ENCODE results near the gene CYS1.
A peak's percentile ranks its signal among the peaks of the same experiment; 100 is the strongest.

The CYS1 gene

DNA sequence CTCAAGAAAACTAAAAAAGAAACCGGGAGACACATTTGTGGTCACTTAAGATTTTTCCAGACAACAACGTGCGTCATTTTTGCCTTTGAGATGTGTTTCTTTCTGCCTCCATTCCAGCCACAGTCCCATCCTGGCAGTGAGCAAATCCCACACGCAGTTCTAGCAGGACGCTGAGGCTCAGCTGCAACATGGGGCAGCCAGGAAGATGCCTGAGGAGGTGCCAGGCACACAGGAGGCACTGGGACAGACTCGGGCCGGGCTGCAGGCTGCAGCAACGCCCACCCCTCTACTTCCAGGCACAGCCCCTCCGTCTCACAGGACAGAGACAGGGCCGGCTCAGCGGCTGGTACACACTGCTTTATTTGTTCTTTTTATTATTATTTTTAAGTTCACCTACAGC lies 23.8 kb downstream of the CYS1 start:
- Mint-ChIP-seq H3K36me3 (ENCODE audit: low read depth) (peaks cover 15% of the 10 kb centered on the region), H3K27ac (no peak overlapping the region), H3K4me3 (no peak overlapping the region), H3K27me3 (ENCODE audit: low read depth) (peaks cover 8% of the 10 kb centered on the region), H3K9me3 (no peaks in the 10 kb centered on the region), H3K4me1 (ENCODE audit: low read depth) (peaks cover 6% of the 10 kb centered on the region)

DNA sequence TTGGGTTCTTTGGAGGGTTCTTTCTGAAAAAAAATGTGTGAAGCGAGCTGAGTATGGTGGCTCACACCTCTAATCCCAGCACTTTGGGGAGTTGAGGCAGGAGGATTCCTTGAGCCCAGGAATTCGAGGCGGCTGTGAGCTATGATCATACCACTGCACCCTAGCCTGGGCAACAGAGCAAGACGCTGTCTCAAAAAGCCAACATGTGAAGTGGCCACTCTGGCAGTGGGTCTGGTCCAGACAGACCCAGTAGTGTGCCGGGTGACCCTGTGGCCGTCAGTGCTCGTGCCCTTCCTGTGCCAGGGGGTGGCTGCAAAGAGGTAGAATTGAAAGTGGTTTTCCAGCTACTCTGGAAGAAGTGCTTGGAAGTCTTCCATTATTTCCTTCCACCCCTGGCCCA lies 25.2 kb downstream of the CYS1 start:
- Mint-ChIP-seq H3K4me3 (no peak overlapping the region), H3K27ac (no peak overlapping the region), H3K4me1 (ENCODE audit: low read depth) (peaks cover 6% of the 10 kb centered on the region), H3K36me3 (ENCODE audit: low read depth) (peaks cover 15% of the 10 kb centered on the region), H3K27me3 (ENCODE audit: low read depth) (peaks cover 8% of the 10 kb centered on the region), H3K9me3 (no peaks in the 10 kb centered on the region)

DNA sequence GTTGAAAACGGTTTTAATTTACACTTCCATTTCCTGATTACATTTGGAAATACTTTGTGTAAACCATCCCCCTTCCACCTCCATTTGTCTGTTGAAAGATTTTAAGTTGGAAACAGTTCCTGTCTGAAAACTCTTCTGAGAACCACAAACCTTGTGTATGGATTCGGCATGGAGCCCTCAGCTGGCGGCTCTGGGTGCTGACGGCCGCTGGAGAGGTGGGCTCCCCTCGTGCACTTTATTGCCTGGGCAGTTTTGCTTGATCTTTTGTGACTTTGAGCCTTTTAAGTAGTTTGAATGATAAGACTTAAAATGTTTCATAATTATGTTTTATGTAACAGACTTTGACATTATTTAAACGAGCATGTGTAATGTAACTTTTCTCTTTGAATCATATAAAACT lies 25.8 kb downstream of the CYS1 start:
- peaks cover 17% of the 10 kb centered on the region for H3K36me3 Mint-ChIP-seq (ENCODE audit: low read depth)
- no peaks in the 10 kb centered on the region for H3K9me3 Mint-ChIP-seq
- H3K4me3 Mint-ChIP-seq: no peak overlapping the region
- H3K27me3 Mint-ChIP-seq (ENCODE audit: low read depth): peaks cover 8% of the 10 kb centered on the region
- H3K27ac Mint-ChIP-seq: no peak overlapping the region
- peaks cover 6% of the 10 kb centered on the region for H3K4me1 Mint-ChIP-seq (ENCODE audit: low read depth)

DNA sequence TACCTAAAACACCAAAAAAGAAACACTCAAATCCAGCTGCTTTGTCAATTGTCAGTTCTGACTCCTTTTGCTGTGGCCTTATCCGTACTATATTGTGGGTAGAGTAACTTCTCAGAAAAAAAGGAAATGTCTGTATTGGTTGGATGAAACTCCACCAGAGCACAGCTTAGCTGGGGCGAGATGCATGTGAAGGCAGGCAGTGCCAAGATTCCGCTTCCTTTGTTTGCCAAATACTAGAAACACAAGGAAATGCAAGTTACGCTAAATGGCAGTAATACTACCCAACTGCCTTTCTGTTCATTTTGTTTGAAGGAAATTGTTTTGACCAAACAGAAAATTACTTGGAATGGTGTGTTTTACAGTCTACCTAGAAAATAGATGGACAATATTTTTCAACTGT lies 26.9 kb downstream of the CYS1 start:
- Mint-ChIP-seq H3K36me3 (ENCODE audit: low read depth) (peaks cover 18% of the 10 kb centered on the region), H3K27ac (no peak overlapping the region), H3K27me3 (ENCODE audit: low read depth) (peaks cover 8% of the 10 kb centered on the region), H3K4me1 (ENCODE audit: low read depth) (peaks cover 6% of the 10 kb centered on the region), H3K9me3 (no peaks in the 10 kb centered on the region), H3K4me3 (no peak overlapping the region)

DNA sequence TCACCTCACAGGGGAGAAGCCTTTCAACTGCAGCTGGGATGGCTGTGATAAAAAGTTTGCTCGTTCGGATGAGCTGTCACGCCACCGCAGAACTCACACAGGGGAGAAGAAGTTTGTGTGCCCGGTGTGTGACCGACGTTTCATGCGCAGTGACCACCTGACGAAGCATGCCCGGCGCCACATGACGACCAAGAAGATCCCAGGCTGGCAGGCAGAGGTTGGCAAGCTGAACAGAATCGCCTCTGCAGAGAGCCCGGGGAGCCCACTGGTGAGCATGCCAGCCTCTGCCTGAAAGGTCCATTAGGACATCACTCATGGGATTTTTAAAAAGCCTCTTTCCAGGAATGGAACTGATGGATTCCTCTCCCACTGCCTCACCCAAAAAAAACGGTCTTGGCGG lies 28.0 kb downstream of the CYS1 start:
- H3K4me3 Mint-ChIP-seq: no peak overlapping the region
- peaks cover 7% of the 10 kb centered on the region for H3K27me3 Mint-ChIP-seq (ENCODE audit: low read depth)
- peaks cover 5% of the 10 kb centered on the region for H3K4me1 Mint-ChIP-seq (ENCODE audit: low read depth)
- H3K27ac Mint-ChIP-seq: no peak overlapping the region
- H3K36me3 Mint-ChIP-seq (ENCODE audit: low read depth): peaks cover 20% of the 10 kb centered on the region
- H3K9me3 Mint-ChIP-seq: no peaks in the 10 kb centered on the region

DNA sequence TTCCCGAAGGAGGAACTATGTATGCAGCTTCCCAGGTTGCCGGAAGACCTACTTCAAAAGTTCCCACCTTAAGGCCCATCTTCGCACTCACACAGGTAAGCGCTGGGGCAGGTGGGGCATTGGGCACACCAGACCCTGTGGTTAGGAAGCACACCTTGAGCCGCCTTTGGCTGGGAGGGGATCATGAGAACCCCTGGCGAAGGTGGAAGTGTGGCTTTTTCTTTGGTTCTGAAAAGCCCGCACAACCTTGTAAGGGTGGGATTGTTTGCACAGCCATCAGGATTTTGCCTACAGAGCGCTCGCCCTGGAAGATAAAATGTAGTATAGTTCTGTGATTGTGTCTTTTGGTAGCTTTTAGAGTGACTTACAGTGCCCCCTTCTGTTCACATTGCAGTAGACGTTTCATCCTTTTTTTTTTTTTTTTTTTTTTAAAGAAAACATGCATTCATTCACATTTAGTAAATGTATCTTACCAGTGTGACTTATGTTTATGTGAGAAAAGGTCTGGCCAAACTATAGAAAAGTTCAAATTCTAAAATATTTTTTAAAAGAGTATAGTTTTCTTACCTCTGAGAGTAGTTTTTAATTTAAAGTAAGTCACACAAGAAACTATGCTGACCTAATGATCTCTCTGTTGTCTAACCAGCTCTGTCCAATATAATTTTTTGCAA lies 31.6 kb downstream of the CYS1 start:
- peaks cover 8% of the 10 kb centered on the region for H3K4me1 Mint-ChIP-seq (ENCODE audit: low read depth)
- peaks cover 25% of the 10 kb centered on the region for H3K36me3 Mint-ChIP-seq (ENCODE audit: low read depth)

DNA sequence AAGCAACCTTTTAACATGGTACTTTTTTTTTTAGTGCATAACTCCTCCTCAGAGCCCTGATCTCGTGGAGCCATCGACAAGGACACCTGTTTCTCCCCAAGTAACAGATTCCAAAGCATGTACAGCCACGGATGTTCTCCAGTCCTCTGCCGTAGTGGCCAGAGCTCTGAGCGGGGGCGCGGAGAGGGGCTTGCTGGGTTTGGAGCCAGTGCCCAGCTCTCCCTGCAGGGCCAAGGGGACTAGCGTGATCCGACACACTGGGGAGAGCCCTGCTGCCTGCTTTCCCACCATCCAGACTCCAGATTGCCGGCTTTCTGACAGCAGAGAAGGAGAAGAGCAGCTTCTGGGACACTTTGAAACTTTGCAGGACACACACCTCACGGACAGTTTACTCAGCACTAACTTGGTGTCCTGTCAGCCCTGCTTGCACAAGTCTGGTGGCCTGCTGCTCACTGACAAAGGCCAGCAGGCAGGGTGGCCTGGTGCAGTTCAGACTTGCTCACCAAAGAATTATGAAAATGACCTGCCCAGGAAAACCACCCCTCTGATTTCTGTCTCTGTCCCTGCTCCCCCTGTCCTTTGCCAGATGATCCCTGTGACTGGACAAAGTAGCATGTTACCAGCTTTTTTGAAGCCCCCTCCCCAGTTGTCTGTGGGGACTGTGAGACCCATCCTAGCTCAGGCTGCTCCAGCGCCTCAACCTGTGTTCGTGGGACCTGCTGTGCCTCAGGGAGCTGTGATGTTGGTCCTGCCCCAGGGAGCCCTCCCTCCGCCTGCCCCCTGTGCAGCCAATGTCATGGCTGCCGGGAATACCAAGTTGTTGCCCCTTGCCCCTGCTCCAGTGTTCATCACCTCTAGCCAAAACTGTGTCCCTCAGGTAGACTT lies 32.4 kb downstream of the CYS1 start:
- no peaks in the 10 kb centered on the region for H3K9me3 Mint-ChIP-seq
- H3K4me1 Mint-ChIP-seq (ENCODE audit: low read depth): peaks cover 8% of the 10 kb centered on the region
- H3K27me3 Mint-ChIP-seq (ENCODE audit: low read depth): peaks cover 4% of the 10 kb centered on the region
- H3K36me3 Mint-ChIP-seq (ENCODE audit: low read depth): peaks cover 23% of the 10 kb centered on the region
- no peak overlapping the region for H3K4me3 Mint-ChIP-seq
- H3K27ac Mint-ChIP-seq: no peak overlapping the region

More for the DNA sequence above, 31.6 kb downstream of the CYS1 start:
- H3K27ac Mint-ChIP-seq: no peak overlapping the region
- no peak overlapping the region for H3K4me3 Mint-ChIP-seq
- H3K27me3 Mint-ChIP-seq (ENCODE audit: low read depth): peaks cover 3% of the 10 kb centered on the region
- no peaks in the 10 kb centered on the region for H3K9me3 Mint-ChIP-seq

DNA sequence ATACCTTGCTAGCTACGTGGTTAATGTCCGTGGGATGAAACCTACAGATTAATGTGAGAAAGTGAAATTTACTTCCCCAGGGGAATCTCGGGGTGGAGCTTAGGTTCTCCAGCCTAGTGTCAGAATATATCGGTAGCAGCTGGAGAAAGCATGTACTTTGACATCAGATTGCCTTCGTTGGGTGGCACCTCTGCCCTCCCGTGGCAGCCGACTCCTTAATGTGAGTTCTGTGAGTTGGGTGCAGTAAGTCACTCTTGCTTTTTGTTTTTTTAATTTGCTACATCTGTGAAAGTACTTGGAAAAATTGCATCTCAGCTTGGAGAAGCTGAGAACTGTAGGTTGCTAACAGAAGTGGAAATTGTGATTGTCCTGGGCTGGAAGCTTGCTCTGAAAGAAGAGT lies 33.3 kb downstream of the CYS1 start:
- Mint-ChIP-seq H3K36me3 (ENCODE audit: low read depth) (peaks cover 17% of the 10 kb centered on the region), H3K9me3 (no peaks in the 10 kb centered on the region), H3K27ac (no peak overlapping the region), H3K4me3 (no peak overlapping the region), H3K4me1 (ENCODE audit: low read depth) (peaks cover 14% of the 10 kb centered on the region), H3K27me3 (ENCODE audit: low read depth) (peaks cover 13% of the 10 kb centered on the region)

DNA sequence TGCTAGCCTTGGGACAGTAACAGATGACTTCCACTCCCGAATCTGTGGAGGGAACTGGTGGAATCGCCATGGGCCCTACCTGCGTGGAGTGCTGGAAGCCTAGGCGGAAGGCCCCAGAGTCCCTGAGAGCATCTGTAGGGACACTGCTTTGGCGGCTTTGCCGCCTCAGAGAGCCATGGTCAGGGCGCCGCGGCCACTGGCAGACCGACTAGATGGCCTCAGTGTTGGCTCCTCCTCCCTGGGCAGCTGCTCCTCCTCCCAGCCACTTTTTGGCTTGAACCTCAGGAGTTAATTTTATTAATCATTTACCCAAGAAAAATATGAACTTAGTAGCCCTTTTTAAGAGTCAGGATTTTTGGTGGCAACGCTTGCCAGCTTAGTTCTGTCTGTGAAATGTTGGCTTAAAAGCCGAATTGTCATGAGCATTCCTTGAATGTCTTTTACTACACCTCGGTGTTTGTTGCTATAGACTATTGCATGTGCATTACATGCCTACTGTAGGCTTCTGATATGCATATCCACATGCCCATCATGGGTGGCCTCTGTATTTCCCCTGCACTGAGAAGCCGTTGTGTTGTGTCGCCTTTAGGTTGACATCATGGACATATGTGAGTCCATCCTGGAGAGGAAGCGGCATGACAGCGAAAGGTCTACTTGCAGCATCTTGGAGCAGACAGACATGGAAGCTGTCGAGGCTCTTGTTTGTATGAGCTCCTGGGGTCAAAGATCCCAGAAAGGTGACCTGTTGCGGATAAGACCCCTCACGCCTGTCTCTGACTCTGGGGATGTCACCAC lies 34.5 kb downstream of the CYS1 start:
- H3K4me1 Mint-ChIP-seq (ENCODE audit: low read depth): peaks cover 16% of the 10 kb centered on the region
- H3K4me3 Mint-ChIP-seq: no peak overlapping the region
- H3K9me3 Mint-ChIP-seq: no peaks in the 10 kb centered on the region
- no peak overlapping the region for H3K27ac Mint-ChIP-seq
- peaks cover 16% of the 10 kb centered on the region for H3K36me3 Mint-ChIP-seq (ENCODE audit: low read depth)
- peaks cover 22% of the 10 kb centered on the region for H3K27me3 Mint-ChIP-seq (ENCODE audit: low read depth)

DNA sequence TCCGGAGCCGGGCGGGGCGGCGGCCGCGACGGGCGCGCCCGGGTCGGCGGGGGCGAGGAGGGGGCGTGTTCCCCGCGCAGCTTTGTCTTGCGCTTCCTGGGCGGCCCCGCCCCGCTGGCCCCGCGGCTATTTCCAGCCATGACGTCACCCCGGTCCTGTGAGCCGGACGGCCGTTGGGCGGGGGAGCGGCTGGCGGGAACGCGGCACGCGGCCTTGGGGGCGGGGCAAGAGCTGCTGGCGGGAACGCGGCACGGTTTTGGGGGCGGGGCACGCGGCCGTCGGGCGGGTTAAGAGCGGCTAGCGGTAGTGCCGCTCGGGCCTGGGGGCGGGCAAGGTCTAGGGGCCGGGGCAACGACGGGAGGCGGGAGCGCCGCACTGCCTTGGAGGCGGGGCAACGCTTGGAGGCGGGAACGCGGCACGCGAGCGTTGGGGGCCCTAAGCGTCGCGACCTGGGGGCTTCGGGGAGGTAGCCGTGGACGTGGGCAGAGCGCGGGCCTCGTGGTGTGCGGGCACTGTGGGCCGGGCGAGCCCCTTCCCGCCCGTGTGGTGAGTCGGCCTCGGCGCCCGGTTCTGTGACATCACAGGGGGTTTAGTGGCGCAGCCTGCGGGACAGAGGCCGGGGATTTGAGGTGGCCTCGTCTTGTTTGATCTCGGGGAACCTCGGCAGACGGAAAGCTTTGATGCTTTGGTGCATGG lies 36.2 kb downstream of the CYS1 start:
- H3K4me1 Mint-ChIP-seq (ENCODE audit: low read depth): peaks cover 17% of the 10 kb centered on the region
- peaks cover 35% of the 10 kb centered on the region for H3K27me3 Mint-ChIP-seq (ENCODE audit: low read depth)
- H3K27ac Mint-ChIP-seq: peak overlapping the region; percentile 45
- H3K9me3 Mint-ChIP-seq: no peaks in the 10 kb centered on the region
- H3K4me3 Mint-ChIP-seq: peak overlapping the region; percentile 60
- H3K36me3 Mint-ChIP-seq (ENCODE audit: low read depth): peaks cover 14% of the 10 kb centered on the region

DNA sequence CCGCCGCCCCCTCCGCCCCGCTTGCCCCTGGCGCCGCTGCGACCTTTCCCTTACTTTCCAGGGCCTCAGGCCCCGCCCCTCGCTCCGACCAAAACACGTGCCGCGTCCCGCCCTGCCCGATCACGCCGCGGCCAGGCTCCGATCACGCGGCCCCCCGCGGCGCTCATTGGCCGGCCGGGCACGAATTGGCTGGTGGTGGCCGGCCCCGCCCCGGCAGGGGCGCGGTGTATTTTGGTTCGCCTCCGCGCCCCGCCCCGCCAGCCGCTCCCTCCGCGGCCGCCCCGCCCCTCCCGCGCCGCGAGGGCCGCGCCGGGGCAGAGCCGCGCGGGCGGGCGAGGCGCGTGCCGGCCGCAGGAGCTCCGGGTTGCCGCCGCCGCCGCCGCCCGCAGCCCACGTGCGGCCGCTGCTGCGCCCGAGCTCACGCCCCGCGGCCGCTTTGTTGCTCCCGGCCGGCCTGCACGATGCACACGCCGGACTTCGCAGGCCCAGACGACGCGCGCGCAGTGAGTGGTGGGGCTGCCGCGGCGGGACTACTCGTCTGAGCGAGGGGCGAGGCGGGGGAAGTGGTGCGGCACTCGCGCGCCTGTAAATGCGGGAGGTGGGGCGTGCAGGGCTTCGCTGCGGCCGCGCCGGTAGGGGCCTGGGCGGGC lies 36.8 kb downstream of the CYS1 start, which contains the start of gene KLF11:
KLF11 (plus strand) TSS at position 295 of the 650 bp plus-strand sequence; CDS start at position 462, 167 bp downstream.
- Mint-ChIP-seq H3K27ac (peak within 1 kb of the TSS; percentile 80), H3K9me3 (no peaks in the 10 kb centered on the region), H3K4me3 (peak within 1 kb of the TSS; percentile 88), H3K36me3 (ENCODE audit: low read depth) (peaks cover 13% of the 10 kb centered on the region), H3K27me3 (ENCODE audit: low read depth) (peaks cover 35% of the 10 kb centered on the region), H3K4me1 (ENCODE audit: low read depth) (peaks cover 17% of the 10 kb centered on the region)

DNA sequence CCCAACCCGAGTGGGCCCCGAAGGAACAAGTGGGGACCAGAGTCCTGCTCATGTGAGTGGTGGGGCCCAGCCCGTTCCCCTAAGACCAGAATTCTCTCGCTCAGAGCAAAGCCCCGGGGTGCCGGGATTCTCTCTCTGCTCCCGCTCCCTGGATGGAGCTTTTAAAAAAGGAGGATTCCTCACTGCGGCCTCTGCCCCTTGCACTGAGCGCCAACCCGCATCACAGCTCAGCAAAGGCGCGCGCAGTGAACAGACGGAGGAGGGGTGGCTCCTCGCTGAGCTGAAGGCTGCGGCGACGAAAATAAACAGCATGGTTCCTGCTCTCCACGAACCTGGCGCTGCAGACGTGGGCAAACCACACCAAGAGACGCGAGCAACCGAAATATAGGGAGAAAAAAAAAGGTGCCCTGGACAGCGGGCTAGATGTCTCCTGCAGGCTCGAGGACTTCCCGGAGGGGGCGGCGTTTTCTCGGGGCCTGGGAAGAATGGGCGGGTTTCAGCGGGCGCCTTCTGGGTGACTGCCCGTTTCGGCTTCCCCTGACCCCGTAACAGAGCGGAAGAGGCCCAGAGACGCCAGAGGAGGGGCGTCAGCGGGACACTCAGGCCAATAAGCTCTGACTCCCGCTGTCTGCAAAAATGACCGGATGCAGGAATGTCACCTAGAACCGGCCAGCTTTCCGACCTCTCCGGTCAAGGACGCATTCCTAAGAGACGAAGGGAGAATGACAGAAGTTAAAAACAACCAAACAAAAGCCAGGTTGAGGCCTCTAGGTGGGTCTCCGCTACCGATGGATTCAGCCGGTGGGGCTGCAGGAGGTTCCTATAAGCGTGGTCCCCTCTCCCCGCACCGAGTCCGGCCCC lies 37.7 kb downstream of the CYS1 start:
- H3K27me3 Mint-ChIP-seq (ENCODE audit: low read depth): peaks cover 35% of the 10 kb centered on the region
- H3K36me3 Mint-ChIP-seq (ENCODE audit: low read depth): peaks cover 13% of the 10 kb centered on the region
- peaks cover 17% of the 10 kb centered on the region for H3K4me1 Mint-ChIP-seq (ENCODE audit: low read depth)
- H3K9me3 Mint-ChIP-seq: no peaks in the 10 kb centered on the region
- H3K4me3 Mint-ChIP-seq: peak overlapping the region; percentile 88
- peak overlapping the region; percentile 80 for H3K27ac Mint-ChIP-seq

DNA sequence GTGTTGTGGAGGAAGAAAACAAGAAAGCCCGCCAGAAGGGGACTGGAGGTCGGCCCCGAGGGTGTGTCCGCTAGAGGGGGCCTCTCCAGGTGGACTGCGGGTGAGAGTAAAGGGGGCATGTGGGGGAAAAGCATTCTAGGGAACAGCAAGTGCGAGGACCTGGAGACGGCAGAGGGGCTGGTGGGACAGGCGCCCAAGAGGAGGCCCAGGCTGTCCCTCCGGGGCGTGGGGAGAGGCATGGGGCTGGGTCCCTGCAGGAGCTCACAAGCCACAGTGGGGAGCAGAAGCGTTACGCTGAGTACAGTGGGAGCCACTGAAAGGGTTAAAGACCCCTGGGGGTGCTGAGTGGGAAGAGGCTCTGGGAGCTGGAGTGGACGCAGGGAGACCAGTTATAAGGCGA lies 38.5 kb downstream of the CYS1 start:
- Mint-ChIP-seq H3K27me3 (ENCODE audit: low read depth) (peaks cover 35% of the 10 kb centered on the region), H3K36me3 (ENCODE audit: low read depth) (peaks cover 6% of the 10 kb centered on the region), H3K9me3 (no peaks in the 10 kb centered on the region), H3K4me1 (ENCODE audit: low read depth) (peaks cover 14% of the 10 kb centered on the region), H3K4me3 (peak overlapping the region; percentile 68), H3K27ac (no peak overlapping the region)

Data from T-helper 1 cell treated with Interleukin-12 subunit alpha and Interleukin-12 subunit beta and Interleukin-4 antibody, amounts not matched to agents 30 μg/mL and 1 μg/mL, for 36 hours (primary cell).